Left lung (tissue), 10 donors: ENCODE results near the gene GALNT17. TPM values are rescaled to one million over a fixed set of nuclear protein-coding genes. Genes with fewer than 3 reads are reported as not detected.

Source experiments
- ATAC-seq: fragments of 200-7000 bp; cut with Tn5 transposase; one replicate; pipeline ENCODE4 v1.9.1; 2020; ENCODE audit warnings: moderate library complexity
- DNase-seq, 4 donors: peaks; one replicate each; pipeline ENCODE4 v3.0.0-alpha.2; 2013 to 2020
- H3K27ac ChIP-seq, 2 donors: fragments of 200-600 bp; sonication (generic) in 1 of 2; one replicate each; pipeline versions ENCODE4 v1.5.0 to v1.8.0; 2020 to 2021
- H3K27me3 ChIP-seq, 2 donors: fragments of 200-600 bp; sonication (generic) in 1 of 2; one replicate each; pipeline versions ENCODE4 v1.5.0 to v1.8.0; 2020 to 2021
- H3K36me3 ChIP-seq, 2 donors: fragments of 200-600 bp; sonication (generic) in 1 of 2; one replicate each; pipeline versions ENCODE4 v1.5.0 to v1.8.0; 2020 to 2021
- H3K4me1 ChIP-seq, 2 donors: fragments of 200-600 bp; one replicate each; pipeline ENCODE4 v1.8.0; 2021
- H3K4me3 ChIP-seq, 2 donors: fragments of 200-600 bp; sonication (generic) in 1 of 2; one replicate each; pipeline versions ENCODE4 v1.5.0 to v1.8.0; 2020 to 2021; ENCODE audit warnings: mild to moderate bottlenecking in 1 of 2
- H3K9me3 ChIP-seq, 2 donors: fragments of 200-600 bp; sonication (generic) in 1 of 2; one replicate each; pipeline versions ENCODE4 v1.5.0 to v1.8.0; 2020 to 2021
- intact Hi-C, 2 donors: fragments of 100-400 bp; cut with DNase I; formaldehyde crosslinking; loops; one replicate each; pipeline versions ENCODE4 v1.11.2 to v1.14.2; 2022
- polyA plus RNA-seq, 6 donors: library from polyadenylated mRNA; unstranded; fragments of 120-200 nt; gene quantifications; one replicate each; pipeline ENCODE4 v1.2.1, GENCODE V29; 2013; ENCODE audit not compliant: insufficient read length in 6 of 6
- total RNA-seq, 2 donors: library from RNA; stranded (reverse); fragmentation: NEBNext Ultra II Directional; extraction: Animal tissue kit (Norgen Biotek cat#: 25700); gene quantifications; one replicate each; pipeline ENCODE4 v1.2.1, GENCODE V29; 2021
- TF ChIP-seq, protein P1 (sequence below), 2 donors: fragments of 200-600 bp; sonication (generic) in 1 of 2; IDR thresholded peaks; one replicate each; pipeline versions ENCODE4 v1.5.0 to v1.8.0; 2021; ENCODE audit warnings: antibody characterized with exemption in 2 of 2
- donor health status: DM: no; HTN: yes; CAD: no.
- donor health status: DM: no; HTN: no; CAD: no.

GALNT17 gene
- total and polyA plus RNA-seq, 8 donors = 2.4 to 19.1 (median 9.7) TPM

DNA sequence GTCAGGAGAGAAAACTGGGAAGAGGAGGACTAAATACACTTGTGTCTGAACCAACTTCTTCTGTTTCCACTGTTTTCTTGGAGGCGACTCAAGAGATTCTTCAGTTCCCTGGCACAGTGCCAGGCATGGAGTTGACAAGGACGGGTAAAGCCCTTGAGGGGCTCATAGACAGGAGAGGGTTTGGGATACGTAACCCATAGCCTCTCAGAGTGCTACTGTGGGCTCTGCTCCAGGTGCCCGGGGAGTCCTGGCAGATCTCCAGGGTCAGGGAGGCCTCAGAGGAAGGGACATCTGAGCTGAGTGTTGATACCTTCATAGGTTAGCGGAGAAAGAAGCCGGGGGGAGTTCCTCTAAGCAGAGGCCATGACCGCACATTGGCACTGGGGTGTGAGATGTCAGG, 42.0 kb downstream of the GALNT17 start:
- H3K9me3 ChIP-seq = peaks cover 0 to 21% of the 10 kb centered on the region in 2 donors
- peak in 1 of 4 donors; percentile 24 for DNase-seq
- H3K36me3 ChIP-seq = no peaks in the 10 kb centered on the region
- no peak overlapping the region for H3K4me3 ChIP-seq
- no peak overlapping the region for H3K27ac ChIP-seq
- ATAC-seq = no peak
- H3K27me3 ChIP-seq = no peaks in the 10 kb centered on the region
- intact Hi-C loops = no loop called here
- TF ChIP-seq, protein P1, sequence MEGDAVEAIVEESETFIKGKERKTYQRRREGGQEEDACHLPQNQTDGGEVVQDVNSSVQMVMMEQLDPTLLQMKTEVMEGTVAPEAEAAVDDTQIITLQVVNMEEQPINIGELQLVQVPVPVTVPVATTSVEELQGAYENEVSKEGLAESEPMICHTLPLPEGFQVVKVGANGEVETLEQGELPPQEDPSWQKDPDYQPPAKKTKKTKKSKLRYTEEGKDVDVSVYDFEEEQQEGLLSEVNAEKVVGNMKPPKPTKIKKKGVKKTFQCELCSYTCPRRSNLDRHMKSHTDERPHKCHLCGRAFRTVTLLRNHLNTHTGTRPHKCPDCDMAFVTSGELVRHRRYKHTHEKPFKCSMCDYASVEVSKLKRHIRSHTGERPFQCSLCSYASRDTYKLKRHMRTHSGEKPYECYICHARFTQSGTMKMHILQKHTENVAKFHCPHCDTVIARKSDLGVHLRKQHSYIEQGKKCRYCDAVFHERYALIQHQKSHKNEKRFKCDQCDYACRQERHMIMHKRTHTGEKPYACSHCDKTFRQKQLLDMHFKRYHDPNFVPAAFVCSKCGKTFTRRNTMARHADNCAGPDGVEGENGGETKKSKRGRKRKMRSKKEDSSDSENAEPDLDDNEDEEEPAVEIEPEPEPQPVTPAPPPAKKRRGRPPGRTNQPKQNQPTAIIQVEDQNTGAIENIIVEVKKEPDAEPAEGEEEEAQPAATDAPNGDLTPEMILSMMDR (IDR thresholded peaks at IDR 0.05) = no peak
- H3K4me1 ChIP-seq = no peaks in the 10 kb centered on the region

DNA sequence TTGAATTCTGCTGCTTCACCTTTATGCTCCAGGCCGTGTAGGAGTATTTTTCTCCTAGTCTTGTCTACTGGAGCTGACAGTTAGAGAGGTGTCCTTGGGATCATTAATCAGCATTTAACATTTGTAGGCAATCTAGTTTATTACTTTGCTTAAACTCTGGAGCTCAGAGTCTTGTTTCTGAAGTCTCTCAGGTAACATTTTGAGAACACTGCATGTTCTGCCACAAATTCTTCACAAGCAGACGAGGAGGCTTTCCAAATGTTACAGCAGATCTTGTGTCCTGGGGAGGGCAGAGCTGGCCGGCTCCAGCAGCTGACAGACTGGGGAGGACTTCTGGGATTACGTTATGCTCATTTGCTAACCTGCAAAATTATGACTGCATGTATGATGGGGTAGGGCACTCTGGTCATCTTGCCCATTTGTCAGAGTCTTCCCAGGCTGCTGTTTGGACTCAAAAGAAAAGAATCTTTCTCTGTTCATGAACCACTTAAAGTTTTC, 50.5 kb downstream of the GALNT17 start:
- peaks cover 0 to 13% of the 10 kb centered on the region in 2 donors for H3K9me3 ChIP-seq
- H3K36me3 ChIP-seq = no peaks in the 10 kb centered on the region
- DNase-seq (peak in 1 of 4 donors; percentile 28), ATAC-seq (no peak)
- no peaks in the 10 kb centered on the region for H3K4me1 ChIP-seq
- no peak overlapping the region for H3K4me3 ChIP-seq
- intact Hi-C loops = no loop called here
- no peak overlapping the region for H3K27ac ChIP-seq
- TF ChIP-seq, protein P1 (IDR thresholded peaks at IDR 0.05) = no peak
- H3K27me3 ChIP-seq = no peaks in the 10 kb centered on the region

DNA sequence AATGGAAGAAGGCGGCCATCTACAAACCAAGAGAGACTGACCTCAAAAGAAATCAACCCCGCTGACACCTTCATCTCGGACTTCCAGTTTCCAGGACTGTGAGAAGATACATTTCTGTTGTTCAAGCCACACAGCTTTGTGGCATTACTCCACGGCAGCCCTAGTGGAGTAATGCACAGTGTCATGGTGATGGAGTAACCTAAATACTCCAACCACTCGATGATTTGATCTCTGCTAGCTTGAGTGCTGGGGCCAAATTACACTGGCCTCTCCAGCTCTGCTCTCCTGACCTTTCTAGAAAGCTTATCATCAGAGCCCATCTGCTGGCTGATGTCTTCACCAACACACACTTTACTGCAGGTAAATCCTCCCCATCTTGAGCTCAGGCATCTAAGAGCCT, 52.2 kb downstream of the GALNT17 start:
- no peak for DNase-seq
- TF ChIP-seq, protein P1 (IDR thresholded peaks at IDR 0.05) = no peak
- peaks cover 0 to 19% of the 10 kb centered on the region in 2 donors for H3K9me3 ChIP-seq
- ATAC-seq = no peak
- H3K27me3 ChIP-seq = no peaks in the 10 kb centered on the region
- H3K27ac ChIP-seq = no peak overlapping the region
- H3K36me3 ChIP-seq = no peaks in the 10 kb centered on the region
- H3K4me1 ChIP-seq = no peaks in the 10 kb centered on the region
- intact Hi-C loops = no loop called here
- no peak overlapping the region for H3K4me3 ChIP-seq

DNA sequence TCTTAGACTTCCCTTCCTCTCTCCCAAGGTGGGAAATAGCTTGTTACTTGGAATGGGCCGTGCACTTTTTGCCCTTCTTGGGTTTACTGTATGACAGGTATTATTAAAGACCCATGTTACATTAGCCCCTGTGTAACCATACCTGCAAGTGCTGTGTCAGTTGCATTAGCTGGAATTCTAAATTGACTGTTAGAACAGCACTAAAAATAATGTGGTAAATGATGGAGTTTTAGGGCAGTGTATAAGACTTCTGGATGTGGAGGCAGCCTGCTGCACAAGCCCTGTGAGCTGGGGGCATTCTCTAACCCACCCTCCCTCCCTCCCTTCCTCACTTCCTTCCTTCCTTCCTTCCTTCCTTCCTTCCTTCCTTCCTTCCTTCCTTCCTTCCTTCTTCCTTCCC, 52.7 kb downstream of the GALNT17 start:
- DNase-seq = no peak
- H3K4me3 ChIP-seq = no peak overlapping the region

DNA sequence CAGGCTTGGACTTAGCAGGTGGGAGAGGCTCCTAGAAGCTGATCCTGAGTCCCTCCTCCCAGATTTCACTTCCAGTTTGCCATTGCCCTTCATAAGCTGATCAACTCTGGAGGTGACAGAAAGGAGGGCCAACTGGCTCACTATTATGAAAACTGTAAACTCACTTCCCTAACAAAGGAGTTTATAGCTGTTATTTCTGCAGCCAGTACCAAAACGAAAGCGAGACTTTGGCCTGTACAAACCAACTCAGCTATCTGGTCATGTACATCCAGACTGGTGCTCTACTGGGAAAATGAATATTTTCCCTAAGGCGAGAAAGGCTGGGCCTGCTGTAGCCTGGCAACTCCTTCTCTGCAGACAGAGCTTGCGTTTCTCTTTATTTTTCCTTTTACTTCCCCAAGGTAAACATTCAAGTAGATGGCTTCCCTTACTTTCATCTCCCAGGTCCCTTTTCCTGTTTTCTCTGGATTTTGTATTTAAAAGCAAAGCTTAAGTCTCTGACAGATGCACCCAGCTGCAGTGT, 54.7 kb downstream of the GALNT17 start:
- Histone ChIP-seq H3K9me3 (peaks cover 0 to 32% of the 10 kb centered on the region in 2 donors), H3K4me1 (no peaks in the 10 kb centered on the region), H3K27me3 (no peaks in the 10 kb centered on the region), H3K4me3 (no peak overlapping the region), H3K36me3 (no peaks in the 10 kb centered on the region), H3K27ac (no peak overlapping the region)
- intact Hi-C loops = no loop called here
- ATAC-seq = no peak
- DNase-seq = no peak
- TF ChIP-seq, protein P1 (IDR thresholded peaks at IDR 0.05) = no peak

More for the DNA sequence above, 52.7 kb downstream of the GALNT17 start:
- H3K9me3 ChIP-seq = peaks cover 0 to 24% of the 10 kb centered on the region in 2 donors
- TF ChIP-seq, protein P1 (IDR thresholded peaks at IDR 0.05) = no peak
- intact Hi-C loops = no loop called here
- no peak overlapping the region for H3K27ac ChIP-seq
- H3K4me1 ChIP-seq = no peaks in the 10 kb centered on the region
- no peak for ATAC-seq
- no peaks in the 10 kb centered on the region for H3K27me3 ChIP-seq
- H3K36me3 ChIP-seq = no peaks in the 10 kb centered on the region
